ELF-1 (cell line): Measurements from ENCODE around the gene NEUROD4.

Experiments
- DNase-seq: peaks from one replicate; pipeline ENCODE4 v3.0.0-alpha.2; 2016; ENCODE audit warnings: low read depth, low spot score

Gene NEUROD4

DNA sequence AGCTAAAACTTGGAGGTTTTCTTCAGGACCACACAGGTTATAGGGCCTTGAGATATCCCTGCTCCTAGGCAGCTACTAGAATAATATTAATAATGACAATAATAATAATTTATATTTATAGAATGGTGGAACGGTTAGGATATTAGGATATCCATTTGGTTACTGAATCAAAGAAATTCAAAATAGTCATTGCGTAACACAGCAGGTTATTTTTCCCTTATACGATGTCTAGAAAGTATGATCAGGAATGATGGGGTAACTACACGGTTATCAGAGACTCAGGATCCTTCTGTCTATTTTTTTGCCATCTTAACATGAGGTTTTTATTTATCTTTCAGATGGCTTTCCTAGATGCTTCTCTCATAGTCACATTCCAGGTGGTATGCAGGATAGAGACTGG, 39.0 kb downstream of the NEUROD4 start:
- DNase-seq, result no peak

DNA sequence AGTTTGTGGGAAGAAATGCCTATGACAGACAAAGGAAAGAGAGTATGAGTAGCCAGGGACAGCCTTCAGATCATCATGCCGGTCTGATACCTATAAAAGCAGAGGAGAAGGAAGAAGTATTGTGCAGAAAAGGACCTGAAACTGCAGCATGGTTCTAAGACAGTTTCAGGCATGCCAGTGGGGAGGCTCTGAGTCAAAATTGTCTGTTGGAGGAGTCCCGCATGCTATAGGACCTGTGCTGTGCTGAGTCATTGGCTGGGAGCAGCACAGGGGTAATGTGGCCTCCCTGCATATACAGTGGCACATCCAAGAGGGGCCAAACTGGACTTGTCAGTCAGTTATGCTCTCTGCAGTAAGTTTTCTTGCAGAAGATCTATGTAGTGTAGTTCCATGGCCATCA, 40.7 kb downstream of the NEUROD4 start:
- peak; percentile 9 for DNase-seq

DNA sequence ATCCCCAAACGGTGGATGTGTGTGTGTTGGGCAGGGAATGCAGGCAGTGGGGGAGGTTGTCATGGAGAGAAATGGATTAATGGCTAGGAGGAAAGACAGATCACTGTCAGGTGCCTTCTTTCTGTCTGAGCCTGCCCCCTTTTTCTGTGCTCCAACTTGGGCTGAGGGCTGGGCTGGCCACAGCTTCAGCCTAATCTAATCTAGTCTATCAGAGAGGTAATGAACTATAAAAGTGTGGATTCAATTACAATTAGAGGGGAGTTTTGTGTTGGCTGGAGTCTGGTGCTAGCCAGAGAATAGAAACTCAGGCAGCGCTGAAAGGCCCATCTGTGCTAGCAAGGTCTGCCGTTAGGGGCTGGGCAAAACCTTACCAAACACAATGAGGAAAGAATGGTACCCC, 41.2 kb downstream of the NEUROD4 start:
- DNase-seq, result peak; percentile 12

GRCh38 chr12:55063291-55063690, 43.5 kb downstream of the NEUROD4 start:
- no peak for DNase-seq

GRCh38 chr12:55065535-55065934, 45.8 kb downstream of the NEUROD4 start:
- no peak for DNase-seq

GRCh38 chr12:55067701-55068100, 47.9 kb downstream of the NEUROD4 start:
- no peak for DNase-seq

GRCh38 chr12:55068416-55069010, 48.7 kb downstream of the NEUROD4 start:
- DNase-seq, result peak; percentile 85

- peak; percentile 63 for DNase-seq
Measured at GRCh38 chr12:55072083-55072482, 52.3 kb downstream of the NEUROD4 start.

DNA sequence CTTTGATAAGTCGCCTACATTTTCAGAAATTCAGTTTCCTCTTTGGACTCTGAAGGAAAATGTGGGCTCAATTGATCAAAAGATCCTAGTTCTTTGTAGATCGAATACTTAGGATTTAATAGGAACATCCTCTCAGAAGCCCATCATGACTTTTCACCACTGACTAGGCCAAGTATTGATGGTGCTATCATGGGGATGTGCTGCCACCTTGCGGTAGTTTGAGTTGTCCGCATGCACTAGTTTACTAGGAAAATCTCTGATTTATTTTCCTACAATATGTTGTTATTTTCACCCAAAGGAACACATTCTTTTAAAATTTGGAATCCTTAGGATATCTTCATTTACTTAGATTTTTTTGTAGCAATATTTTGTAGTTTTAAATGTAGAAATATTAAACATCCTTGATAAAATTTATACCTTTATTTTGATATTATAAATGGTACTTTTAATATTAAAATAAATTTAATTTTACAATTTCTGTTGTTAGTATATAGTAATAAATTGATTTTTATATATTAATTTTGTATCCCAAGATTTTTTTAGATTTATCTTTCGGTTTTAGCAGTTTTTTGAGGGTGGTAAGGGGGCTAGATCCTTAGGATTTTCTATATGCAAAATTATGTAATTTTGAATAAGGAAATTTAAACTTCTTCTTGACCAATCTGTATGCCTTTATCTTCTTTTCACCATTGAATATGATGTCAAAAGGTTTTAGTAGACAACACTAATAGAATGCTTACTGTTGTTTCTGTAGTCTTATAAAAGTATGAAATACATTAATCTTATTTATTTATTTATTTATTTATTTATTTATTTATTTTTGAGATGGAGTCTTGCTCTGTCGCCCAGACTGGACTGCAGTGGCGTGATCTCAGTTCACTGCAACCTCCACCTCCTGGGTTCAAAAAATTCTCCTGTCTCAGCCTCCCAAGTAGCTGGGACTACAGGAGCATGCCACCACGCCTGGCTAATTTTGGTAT, 53.6 kb downstream of the NEUROD4 start:
- DNase-seq, result peak; percentile 25

- DNase-seq, result no peak
Measured at GRCh38 chr12:55074806-55075205, 55.0 kb downstream of the NEUROD4 start.
